GM12878 (cell line): Measurements from ENCODE around the gene RPL36. TPM values are rescaled to one million over a fixed set of nuclear protein-coding genes. Genes with fewer than 3 reads are reported as not detected.

ENCODE experiments used
- ATAC-seq: fragments of 200-7000 bp; cut with Tn5 transposase; 3 replicates; pipeline ENCODE4 v1.9.1; 2020; ENCODE audit warnings: mild to moderate bottlenecking, moderate library complexity
- BruUV-seq: library from RNA; stranded (reverse); fragments of 400-500 nt; replicated peaks from 2 replicates; lab custom pipeline; 2021; lab: Mats Ljungman, UMichigan
- CTCF ChIA-PET: fragments of 300-600 bp; sonication (Branson Sonifier 250); formaldehyde crosslinking; extraction: SDS; loops from one replicate; lab custom pipeline; 2021; ENCODE audit warnings: inconsistent platforms; lab: Yijun Ruan, JAX
- POLR2A ChIA-PET: fragments of 350-600 bp; formaldehyde crosslinking; extraction: SDS; loops from one replicate; lab custom pipeline; 2021; ENCODE audit warnings: inconsistent platforms; lab: Charles Lee
- RAD21 ChIA-PET: fragments of 300-600 bp; sonication (Branson Sonifier 250); formaldehyde crosslinking; loops from one replicate; lab custom pipeline; 2023; ENCODE audit warnings: antibody characterized with exemption; ENCODE audit not compliant: unreplicated experiment; lab: Charles Lee
- SMC1A ChIA-PET: fragments of 300-600 bp; sonication (Branson Sonifier 250); formaldehyde crosslinking; loops from one replicate; lab custom pipeline; 2023; ENCODE audit not compliant: unreplicated experiment, uncharacterized antibody; lab: Charles Lee
- DNase-seq: peaks from one replicate; pipeline ENCODE4 v3.0.0-alpha.2; 2011; ENCODE audit warnings: low read depth, low spot score
- FAIRE-seq: peaks from 3 replicates; lab custom pipeline; 2011; peaks lifted over from hg19 to GRCh38; lab: Jason Lieb, UNC
- H2AFZ ChIP-seq: 2 replicates; pipeline ENCODE4 v1.6.0; 2011; ENCODE audit warnings: low read depth, low read length, control low read depth; ENCODE audit not compliant: control insufficient read depth
- H3K27ac ChIP-seq: 2 replicates; pipeline ENCODE4 v1.5.1; 2011; ENCODE audit warnings: control low read depth; ENCODE audit not compliant: control insufficient read depth, insufficient read depth
- H3K27me3 ChIP-seq, 2 experiments: replicated peaks in 1 of 2; 2 replicates each; pipeline versions ENCODE4 v1.6.0 to v1.6.1; 2011; ENCODE audit warnings: low read length in 1 of 2; ENCODE audit not compliant: control insufficient read depth in 2 of 2, insufficient read depth in 2 of 2
- H3K36me3 ChIP-seq, 2 experiments: 2 replicates each; pipeline ENCODE4 v1.5.1; 2011; ENCODE audit warnings: low read length in 1 of 2; ENCODE audit not compliant: control insufficient read depth in 2 of 2, insufficient read depth in 2 of 2
- H3K4me1 ChIP-seq: 2 replicates; pipeline ENCODE4 v1.6.1; 2011; ENCODE audit warnings: mild to moderate bottlenecking, low read length, moderate library complexity, mixed read lengths; ENCODE audit not compliant: control insufficient read depth, insufficient read depth
- H3K4me2 ChIP-seq: 2 replicates; pipeline ENCODE4 v1.6.0; 2011; ENCODE audit warnings: control low read depth; ENCODE audit not compliant: control insufficient read depth, insufficient read depth
- H3K4me3 ChIP-seq: fragments of 200-600 bp; sonication (generic); 2 replicates; pipeline ENCODE4 v1.5.1; 2016
- H3K79me2 ChIP-seq: 2 replicates; pipeline ENCODE4 v1.6.0; 2011; ENCODE audit warnings: low read length; ENCODE audit not compliant: control insufficient read depth, insufficient read depth
- H3K9ac ChIP-seq: 2 replicates; pipeline ENCODE4 v1.8.0; 2011; ENCODE audit warnings: low read length, control low read depth, mixed read lengths; ENCODE audit not compliant: control insufficient read depth, insufficient read depth
- H3K9me3 ChIP-seq: replicated peaks from 3 replicates; pipeline ENCODE4 v1.5.1; 2011; ENCODE audit warnings: mild to moderate bottlenecking, low read length; ENCODE audit not compliant: control insufficient read depth, insufficient read depth
- H4K20me1 ChIP-seq: 2 replicates; pipeline ENCODE4 v1.6.0; 2011; ENCODE audit not compliant: control insufficient read depth, insufficient read depth
- CREB1 ChIP-seq: IDR thresholded peaks from 2 replicates; pipeline ENCODE4 v1.6.1; 2012; ENCODE audit warnings: low read depth, mild to moderate bottlenecking, inconsistent platforms
- CREM ChIP-seq: IDR thresholded peaks from 2 replicates; pipeline ENCODE4 v1.6.1; 2014; ENCODE audit warnings: antibody characterized with exemption, low read depth
- HDAC6 ChIP-seq: fragments of 200-600 bp; sonication (generic); IDR thresholded peaks from one replicate; pipeline ENCODE4 v1.8.0; 2017; ENCODE audit warnings: antibody characterized with exemption; ENCODE audit not compliant: unreplicated experiment
- HDGF ChIP-seq: fragments of 450-650 bp; IDR thresholded peaks from 2 replicates; pipeline ENCODE4 v1.6.1; 2016; ENCODE audit warnings: antibody characterized with exemption
- IKZF1 ChIP-seq: fragments of 450-650 bp; conservative IDR thresholded peaks from 2 replicates; pipeline ENCODE4 v1.6.1; 2017; ENCODE audit warnings: antibody characterized with exemption, mild to moderate bottlenecking
- IRF4 ChIP-seq: IDR thresholded peaks from 2 replicates; pipeline ENCODE4 v1.6.1; 2011; ENCODE audit warnings: low read depth, low read length
- JUNB ChIP-seq: IDR thresholded peaks from 2 replicates; pipeline ENCODE4 v1.6.1; 2016; ENCODE audit warnings: antibody characterized with exemption, mild to moderate bottlenecking
- MTA3 ChIP-seq: IDR thresholded peaks from 2 replicates; pipeline ENCODE4 v1.6.1; 2012; ENCODE audit warnings: low read length, inconsistent platforms, borderline replicate concordance
- MYB ChIP-seq: fragments of 150-350 bp; IDR thresholded peaks from 2 replicates; pipeline ENCODE4 v1.6.1; 2014; ENCODE audit warnings: mild to moderate bottlenecking, low read depth, low read length, borderline replicate concordance
- NKRF ChIP-seq: fragments of 450-650 bp; conservative IDR thresholded peaks from 2 replicates; pipeline ENCODE4 v1.6.1; 2017; ENCODE audit warnings: mild to moderate bottlenecking, moderate library complexity
- SMC3 ChIP-seq: IDR thresholded peaks from 2 replicates; pipeline ENCODE4 v1.6.1; 2011; ENCODE audit warnings: low read length, improper control_type of control experiment, borderline replicate concordance
- TARDBP ChIP-seq: IDR thresholded peaks from 2 replicates; pipeline ENCODE4 v1.6.1; 2016; ENCODE audit warnings: borderline replicate concordance
- TCF12 ChIP-seq: IDR thresholded peaks from 2 replicates; pipeline ENCODE4 v1.6.1; 2011; ENCODE audit warnings: low read depth, mild to moderate bottlenecking, low read length
- ZBTB11 ChIP-seq: fragments of 450-650 bp; formaldehyde crosslinking; IDR thresholded peaks from 2 replicates; pipeline ENCODE4 v1.5.0; 2022; ENCODE audit warnings: mild to moderate bottlenecking, missing genetic modification characterization
- ZSCAN29 ChIP-seq: fragments of 450-650 bp; IDR thresholded peaks from 2 replicates; pipeline ENCODE4 v1.6.1; 2017; ENCODE audit warnings: mild to moderate bottlenecking, moderate library complexity
- WGBS: methylation state at CpG from one replicate; pipeline ENCODE4 v1.1.6; 2016; ENCODE audit warnings: low lambda C conversion rate; ENCODE audit not compliant: insufficient replicate concordance, insufficient coverage; ENCODE audit errors: missing lambda C conversion rate; 5-methylcytosine and 5-hydroxymethylcytosine counted together
- in situ Hi-C: fragments of 300-500 bp; cut with MboI; formaldehyde crosslinking; loops from 9 replicates; pipeline ENCODE4 v1.14.3; 2018; ENCODE audit warnings: mixed read lengths
- intact Hi-C: fragments of 100-400 bp; cut with micrococcal nuclease; formaldehyde crosslinking; loops from one replicate; pipeline ENCODE4 v1.14.2; 2022; ENCODE audit not compliant: unreplicated experiment
- polyA plus RNA-seq, 11 experiments: library from polyadenylated mRNA; depleted of rRNA in 4 of 11; unstranded in 6 of 11; stranded (reverse) in 5 of 11; fragments of >200 nt; fragmentation: Nextera tagmentation in 4 of 11; fragmentation: Illumina TruSeq in 1 of 11; extraction: Ambion mirVana in 4 of 11; extraction: Trizol in 1 of 11; gene quantifications; 1 replicate in 1 of 11; 2 replicates in 10 of 11; pipeline versions ENCODE4 v1.2.1 to v1.2.3, GENCODE V29; 2011 to 2016; ENCODE audit warnings: inconsistent platforms in 2 of 11, missing spikeins in 2 of 11, low read depth in 1 of 11
- total RNA-seq, 4 experiments: library from RNA; depleted of rRNA in 3 of 4; stranded (reverse); fragments of >200 nt in 3 of 4; fragmentation: Illumina TruSeq in 1 of 4; extraction: Trizol in 1 of 4; gene quantifications; 2 replicates each; pipeline versions ENCODE4 v1.2.1 to v1.2.3, GENCODE V29; 2013 to 2021
- TF ChIP-seq, protein P1 (sequence below): fragments of 450-650 bp; formaldehyde crosslinking; IDR thresholded peaks from 2 replicates; pipeline ENCODE4 v1.4.0; 2022; ENCODE audit warnings: mild to moderate bottlenecking, moderate library complexity

Gene RPL36
- total and polyA plus RNA-seq, 10 of the 15 experiments (the other 5 are each of a cell fraction or from before 2014, with no cell fraction given), result 374 to 4,942 (median 2,053) TPM

- TF ChIP-seq MTA3, result no peak
- TF ChIP-seq NKRF, result no peak
- TF ChIP-seq JUNB, result no peak
Measured at GRCh38 chr19:5663904-5664303, 26.2 kb upstream of the RPL36 start (continued).

GRCh38 chr19:5664515-5664914 is 25.6 kb upstream of the RPL36 start:
- TSS peak; percentile 29 for BruUV-seq
- CTCF ChIA-PET, result interaction anchor here (1.3 to 1.7 kb wide), 2 partner anchors 10 to 31 kb away, joined by 3 read pairs; no protein-coding TSS in a partner anchor
- POLR2A ChIA-PET, result interaction anchor here (1.1 kb wide), 1 partner anchor 42 kb away, joined by 4 read pairs; the partner anchor contains the start of genes SAFB and SAFB2
- TF ChIP-seq CREM (no peak), IRF4 (no peak), ZSCAN29 (no peak), CREB1 (no peak), IKZF1 (no peak), HDAC6 (no peak), TCF12 (no peak), SMC3 (no peak), TARDBP (no peak), HDGF (no peak), ZBTB11 (CRISPR knock-in tag) (no peak), MYB (no peak)
- TF ChIP-seq, protein P1, sequence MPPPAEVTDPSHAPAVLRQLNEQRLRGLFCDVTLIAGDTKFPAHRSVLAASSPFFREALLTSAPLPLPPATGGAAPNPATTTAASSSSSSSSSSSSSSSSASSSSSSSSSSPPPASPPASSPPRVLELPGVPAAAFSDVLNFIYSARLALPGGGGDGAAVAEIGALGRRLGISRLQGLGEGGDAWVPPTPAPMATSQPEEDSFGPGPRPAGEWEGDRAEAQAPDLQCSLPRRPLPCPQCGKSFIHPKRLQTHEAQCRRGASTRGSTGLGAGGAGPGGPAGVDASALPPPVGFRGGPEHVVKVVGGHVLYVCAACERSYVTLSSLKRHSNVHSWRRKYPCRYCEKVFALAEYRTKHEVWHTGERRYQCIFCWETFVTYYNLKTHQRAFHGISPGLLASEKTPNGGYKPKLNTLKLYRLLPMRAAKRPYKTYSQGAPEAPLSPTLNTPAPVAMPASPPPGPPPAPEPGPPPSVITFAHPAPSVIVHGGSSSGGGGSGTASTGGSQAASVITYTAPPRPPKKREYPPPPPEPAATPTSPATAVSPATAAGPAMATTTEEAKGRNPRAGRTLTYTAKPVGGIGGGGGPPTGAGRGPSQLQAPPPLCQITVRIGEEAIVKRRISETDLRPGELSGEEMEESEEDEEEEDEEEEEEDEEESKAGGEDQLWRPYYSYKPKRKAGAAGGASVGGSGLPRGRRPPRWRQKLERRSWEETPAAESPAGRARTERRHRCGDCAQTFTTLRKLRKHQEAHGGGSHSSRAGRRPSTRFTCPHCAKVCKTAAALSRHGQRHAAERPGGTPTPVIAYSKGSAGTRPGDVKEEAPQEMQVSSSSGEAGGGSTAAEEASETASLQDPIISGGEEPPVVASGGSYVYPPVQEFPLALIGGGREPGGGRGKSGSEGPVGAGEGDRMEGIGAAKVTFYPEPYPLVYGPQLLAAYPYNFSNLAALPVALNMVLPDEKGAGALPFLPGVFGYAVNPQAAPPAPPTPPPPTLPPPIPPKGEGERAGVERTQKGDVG (CRISPR knock-in tag), result no peak

More at GRCh38 chr19:5664515-5664914, 25.6 kb upstream of the RPL36 start:
- no peaks in the 10 kb centered on the region; the same call in 1 of the 2 replicates for H4K20me1 ChIP-seq
- H3K4me3 ChIP-seq, result no peak overlapping the region
- WGBS, result 50% methylated on average over 2 of the region's 2 CpGs
- RAD21 ChIA-PET, result no interaction called here
- in situ Hi-C loops, result no loop called here
- no peak for FAIRE-seq
- no peaks in the 10 kb centered on the region for H3K79me2 ChIP-seq
- peaks cover 36 to 53% of the 10 kb centered on the region in 2 experiments for H3K36me3 ChIP-seq
- SMC1A ChIA-PET, result no interaction called here
- no peak overlapping the region for H3K4me2 ChIP-seq
- DNase-seq, result no peak
- H3K9ac ChIP-seq, result no peak overlapping the region
- no peaks in the 10 kb centered on the region for H3K27me3 ChIP-seq
- no peak overlapping the region for H3K27ac ChIP-seq
- no peak overlapping the region for H2AFZ ChIP-seq
- ATAC-seq, result no peak
- H3K4me1 ChIP-seq, result peaks cover 3% of the 10 kb centered on the region; the same call in 1 of the 2 replicates
- intact Hi-C loops, result no loop called here
- no peaks in the 10 kb centered on the region for H3K9me3 ChIP-seq
